OCI-LY3 (cell line): Measurements from ENCODE around the gene IRGC.

Source experiments
- CTCF ChIP-seq: fragments of 200-600, 300-600 bp; sonication (generic); IDR thresholded peaks from 2 replicates; pipeline ENCODE4 v1.5.1; 2014; ENCODE audit warnings: antibody characterized with exemption, low read length, low read depth
- EZH2phosphoT487 ChIP-seq: fragments of 200-600 bp; shearing (Covaris generic); IDR thresholded peaks from 2 replicates; pipeline ENCODE4 v1.6.1; 2018; ENCODE audit warnings: antibody characterized with exemption, mixed run types, low read depth

DNA sequence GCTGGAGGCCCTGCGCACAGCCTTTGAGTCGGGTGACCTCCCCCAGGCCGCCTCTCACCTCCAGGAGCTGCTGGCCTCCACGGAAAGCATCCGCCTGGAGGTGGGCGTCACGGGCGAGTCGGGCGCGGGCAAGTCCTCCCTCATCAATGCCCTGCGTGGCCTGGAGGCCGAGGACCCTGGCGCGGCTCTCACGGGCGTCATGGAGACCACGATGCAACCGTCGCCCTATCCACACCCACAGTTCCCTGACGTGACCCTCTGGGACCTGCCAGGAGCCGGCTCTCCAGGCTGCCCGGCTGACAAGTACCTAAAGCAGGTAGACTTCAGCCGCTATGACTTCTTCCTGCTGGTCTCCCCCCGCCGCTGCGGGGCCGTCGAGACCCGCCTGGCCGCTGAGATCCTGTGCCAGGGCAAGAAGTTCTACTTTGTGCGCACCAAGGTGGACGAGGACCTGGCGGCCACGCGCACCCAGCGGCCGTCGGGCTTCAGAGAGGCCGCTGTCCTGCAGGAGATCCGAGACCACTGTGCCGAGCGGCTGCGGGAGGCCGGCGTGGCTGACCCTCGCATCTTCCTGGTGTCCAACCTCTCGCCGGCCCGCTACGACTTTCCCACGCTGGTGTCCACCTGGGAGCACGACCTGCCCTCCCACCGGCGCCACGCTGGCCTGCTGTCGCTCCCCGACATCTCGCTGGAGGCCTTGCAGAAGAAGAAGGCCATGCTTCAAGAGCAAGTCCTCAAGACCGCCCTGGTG is 2.9 kb downstream of the IRGC start:
- TF ChIP-seq CTCF (no peak), EZH2phosphoT487 (no peak)
